Measurements from ENCODE around the gene HES2. TPM values are rescaled to one million over a fixed set of nuclear protein-coding genes. Genes with fewer than 3 reads are reported as not detected.

Gene HES2
- total RNA-seq, 2 experiments from 2014 or later = 0.21 to 0.30 TPM

- Mint-ChIP-seq H3K36me3 (ENCODE audit: low read depth) (no peaks in the 10 kb centered on the region), H3K27ac (no peak overlapping the region), H3K27me3 (peaks cover 39% of the 10 kb centered on the region), H3K9me3 (no peaks in the 10 kb centered on the region), H3K4me3 (no peak overlapping the region), H3K4me1 (peaks cover 9% of the 10 kb centered on the region)
- CTCF ChIA-PET = interaction anchor here (1.3 to 1.5 kb wide), 3 partner anchors 11 to 79 kb away, joined by 3 to 6 read pairs (median 4); no protein-coding TSS in a partner anchor
- DNase-seq = no peak
- POLR2A ChIA-PET = no interaction called here
These were observed 7.2 kb upstream of the HES2 start for GRCh38 chr1:6426972-6427350.

GRCh38 chr1:6426277-6426971 is 6.7 kb upstream of the HES2 start:
- ChIA-PET POLR2A (no interaction called here), CTCF (interaction anchor here (0.5 to 1.5 kb wide), 7 partner anchors 12 to 220 kb away, joined by 3 to 6 read pairs (median 4); partner anchors contain the start of gene NOL9)
- no peaks in the 10 kb centered on the region for H3K9me3 Mint-ChIP-seq
- H3K27ac Mint-ChIP-seq = no peak overlapping the region
- H3K4me1 Mint-ChIP-seq = peaks cover 13% of the 10 kb centered on the region
- no peaks in the 10 kb centered on the region for H3K36me3 Mint-ChIP-seq (ENCODE audit: low read depth)
- H3K4me3 Mint-ChIP-seq = no peak overlapping the region
- DNase-seq = no peak
- peaks cover 44% of the 10 kb centered on the region for H3K27me3 Mint-ChIP-seq

- no peaks in the 10 kb centered on the region for H3K36me3 Mint-ChIP-seq (ENCODE audit: low read depth)
- no peak overlapping the region for H3K4me3 Mint-ChIP-seq
These were observed 5.9 kb upstream of the HES2 start for GRCh38 chr1:6425658-6426057.

GRCh38 chr1:6424619-6425593 is 5.2 kb upstream of the HES2 start, which contains the start of gene ESPN:
TSS of gene ESPN (plus strand) at chr1:6424776. CDS start at chr1:6424956, 180 bp downstream.
- H3K27me3 Mint-ChIP-seq = peaks cover 48% of the 10 kb centered on the region
- peaks cover 13% of the 10 kb centered on the region for H3K4me1 Mint-ChIP-seq
- H3K36me3 Mint-ChIP-seq (ENCODE audit: low read depth) = no peaks in the 10 kb centered on the region
- no peak for DNase-seq
- ChIA-PET POLR2A (no interaction called here), CTCF (interaction anchor here (1.1 to 1.5 kb wide), 3 partner anchors 14 to 77 kb away, joined by 3 to 4 read pairs (median 4); no protein-coding TSS in a partner anchor)
- peak within 1 kb of the TSS; percentile 13 for H3K4me3 Mint-ChIP-seq
- H3K9me3 Mint-ChIP-seq = no peaks in the 10 kb centered on the region
- no peak within 1 kb of the TSS for H3K27ac Mint-ChIP-seq

More at GRCh38 chr1:6425658-6426057, 5.9 kb upstream of the HES2 start:
- peaks cover 51% of the 10 kb centered on the region for H3K27me3 Mint-ChIP-seq
- H3K9me3 Mint-ChIP-seq = no peaks in the 10 kb centered on the region
- no peak for DNase-seq
- POLR2A ChIA-PET = no interaction called here
- CTCF ChIA-PET = interaction anchor here (0.7 to 1.5 kb wide), 7 partner anchors 12 to 221 kb away, joined by 3 to 6 read pairs (median 4); partner anchors contain the start of gene NOL9
- no peak overlapping the region for H3K27ac Mint-ChIP-seq
- H3K4me1 Mint-ChIP-seq = peaks cover 13% of the 10 kb centered on the region

GRCh38 chr1:6424000-6424565 is 4.4 kb upstream of the HES2 start:
- peaks cover 15% of the 10 kb centered on the region for H3K4me1 Mint-ChIP-seq
- H3K27ac Mint-ChIP-seq = no peak overlapping the region
- no peaks in the 10 kb centered on the region for H3K9me3 Mint-ChIP-seq
- CTCF ChIA-PET = interaction anchor here (0.8 to 4.2 kb wide), 17 partner anchors 9 to 178 kb away, joined by 3 to 17 read pairs (median 4); no protein-coding TSS in a partner anchor
- H3K27me3 Mint-ChIP-seq = peaks cover 49% of the 10 kb centered on the region
- no peaks in the 10 kb centered on the region for H3K36me3 Mint-ChIP-seq (ENCODE audit: low read depth)
- POLR2A ChIA-PET = no interaction called here
- DNase-seq = no peak
- H3K4me3 Mint-ChIP-seq = peak overlapping the region; percentile 13

GRCh38 chr1:6423321-6423999 is 3.7 kb upstream of the HES2 start:
- ChIA-PET CTCF (interaction anchor here (0.6 to 4.2 kb wide), 20 partner anchors 9 to 186 kb away, joined by 3 to 17 read pairs (median 4); no protein-coding TSS in a partner anchor), POLR2A (no interaction called here)
- Mint-ChIP-seq H3K4me1 (peaks cover 15% of the 10 kb centered on the region), H3K9me3 (no peaks in the 10 kb centered on the region), H3K27me3 (peaks cover 53% of the 10 kb centered on the region), H3K36me3 (ENCODE audit: low read depth) (no peaks in the 10 kb centered on the region), H3K27ac (no peak overlapping the region), H3K4me3 (no peak overlapping the region)
- DNase-seq = peak; percentile 73

- H3K4me3 Mint-ChIP-seq = no peak overlapping the region
- CTCF ChIA-PET = interaction anchor here (0.8 to 4.2 kb wide), 6 partner anchors 16 to 175 kb away, joined by 3 to 17 read pairs (median 4); no protein-coding TSS in a partner anchor
These were observed 1.5 kb upstream of the HES2 start for GRCh38 chr1:6421266-6421665.

GRCh38 chr1:6420454-6421042 is 829 bp upstream of the HES2 start:
- CTCF ChIA-PET = interaction anchor here (0.9 to 4.2 kb wide), 5 partner anchors 15 to 174 kb away, joined by 3 to 17 read pairs (median 3); no protein-coding TSS in a partner anchor
- POLR2A ChIA-PET = interaction anchor here (0.6 kb wide), 1 partner anchor 542 kb away, joined by 4 read pairs; no protein-coding TSS in a partner anchor
- no peaks in the 10 kb centered on the region for H3K36me3 Mint-ChIP-seq (ENCODE audit: low read depth)
- no peak overlapping the region for H3K4me3 Mint-ChIP-seq
- H3K9me3 Mint-ChIP-seq = no peaks in the 10 kb centered on the region
- H3K27ac Mint-ChIP-seq = no peak overlapping the region
- no peak for DNase-seq
- H3K27me3 Mint-ChIP-seq = peaks cover 74% of the 10 kb centered on the region
- peaks cover 16% of the 10 kb centered on the region for H3K4me1 Mint-ChIP-seq

More at GRCh38 chr1:6421266-6421665, 1.5 kb upstream of the HES2 start:
- Mint-ChIP-seq H3K27me3 (peaks cover 72% of the 10 kb centered on the region), H3K36me3 (ENCODE audit: low read depth) (no peaks in the 10 kb centered on the region), H3K4me1 (peaks cover 15% of the 10 kb centered on the region), H3K27ac (no peak overlapping the region), H3K9me3 (no peaks in the 10 kb centered on the region)
- no peak for DNase-seq
- POLR2A ChIA-PET = interaction anchor here (0.6 kb wide), 1 partner anchor 542 kb away, joined by 4 read pairs; no protein-coding TSS in a partner anchor

- Mint-ChIP-seq H3K4me3 (no peak overlapping the region), H3K9me3 (no peaks in the 10 kb centered on the region), H3K27me3 (peaks cover 74% of the 10 kb centered on the region), H3K27ac (no peak overlapping the region), H3K36me3 (ENCODE audit: low read depth) (no peaks in the 10 kb centered on the region), H3K4me1 (peaks cover 20% of the 10 kb centered on the region)
- ChIA-PET CTCF (interaction anchor here (1.4 to 3.4 kb wide), 4 partner anchors 14 to 174 kb away, joined by 6 to 13 read pairs (median 8); no protein-coding TSS in a partner anchor), POLR2A (no interaction called here)
- no peak for DNase-seq
These were observed 319 bp downstream of the HES2 start for GRCh38 chr1:6419397-6419803.

- H3K27ac Mint-ChIP-seq = no peak overlapping the region
- ChIA-PET POLR2A (no interaction called here), CTCF (interaction anchor here (0.7 to 3.4 kb wide), 6 partner anchors 10 to 174 kb away, joined by 3 to 13 read pairs (median 6); no protein-coding TSS in a partner anchor)
- H3K27me3 Mint-ChIP-seq = peaks cover 73% of the 10 kb centered on the region
- H3K36me3 Mint-ChIP-seq (ENCODE audit: low read depth) = no peaks in the 10 kb centered on the region
- H3K9me3 Mint-ChIP-seq = no peaks in the 10 kb centered on the region
- no peak for DNase-seq
- H3K4me3 Mint-ChIP-seq = no peak overlapping the region
- peaks cover 18% of the 10 kb centered on the region for H3K4me1 Mint-ChIP-seq
These were observed 887 bp downstream of the HES2 start for GRCh38 chr1:6418668-6419396.
